ENCODE results near the gene TSPAN17. TPM values are rescaled to one million over a fixed set of nuclear protein-coding genes. Genes with fewer than 3 reads are reported as not detected.

TSPAN17 gene
- polyA plus RNA-seq, 3 donors = 22.2 to 27.7 (median 24.1) TPM

GRCh38 chr5:176620333-176620981 lies 26.8 kb upstream of the TSPAN17 start:
- intact Hi-C loops (cut with micrococcal nuclease) = no loop called here
- H3K4me1 Mint-ChIP-seq = peaks cover 20% of the 10 kb centered on the region
- Histone ChIP-seq H3K79me2 (ENCODE audit: insufficient read depth, low read length) (no peaks in the 10 kb centered on the region), H3K27ac (ENCODE audit: low read depth in 1 of 2, low read length in 2 of 2) (no peak overlapping the region), H3K36me3 (replicated peaks in 1 of 2; ENCODE audit: control insufficient read depth in 1 of 2, insufficient read depth in 2 of 2, low read length in 2 of 2) (no peaks in the 10 kb centered on the region), H3K4me2 (replicated peaks; ENCODE audit: extremely low read depth, low read length, poor library complexity, severe bottlenecking) (peak overlapping the region; percentile 63), H4K20me1 (ENCODE audit: insufficient read depth, low read length) (no peaks in the 10 kb centered on the region), H3K9me3 (replicated peaks in 1 of 2; ENCODE audit: control insufficient read depth in 1 of 2, insufficient read depth in 1 of 2, low read length in 2 of 2) (peaks cover 14 to 28% of the 10 kb centered on the region in 2 donors), H3K9ac (ENCODE audit: insufficient read depth, low read length, poor library complexity, severe bottlenecking) (peak overlapping the region; percentile 8), H3K27me3 (ENCODE audit: control insufficient read depth in 2 of 2, insufficient read depth in 2 of 2, low read length in 2 of 2) (peaks cover 22 to 68% of the 10 kb centered on the region in 2 donors), H2AFZ (ENCODE audit: insufficient read depth, low read depth, low read length, poor library complexity, severe bottlenecking) (peak overlapping the region; percentile 67), H3K4me3 (replicated peaks in 1 of 3; ENCODE audit: low read depth in 2 of 3, low read length in 3 of 3) (peak overlapping the region in 1 of 3 experiments; percentile 50), H3K4me1 (ENCODE audit: control insufficient read depth in 1 of 2, insufficient read depth in 2 of 2, low read length in 2 of 2) (peaks cover 19 to 24% of the 10 kb centered on the region in 2 donors)
- TF ChIP-seq CTCF (IDR thresholded peaks at IDR 0.05) = no peak
- H3K27me3 Mint-ChIP-seq (ENCODE audit: low read depth in 3 of 3) = peaks cover 57 to 80% (median 69%) of the 10 kb centered on the region in 3 donors
- H3K4me3 Mint-ChIP-seq = peak overlapping the region; percentile 67 to 89
- H3K9me3 Mint-ChIP-seq = peaks cover 0 to 29% (median 19%) of the 10 kb centered on the region in 7 donors
- 2% methylated on average over 23 of the region's 32 CpGs for WGBS (ENCODE audit: insufficient coverage)
- peaks cover 6% of the 10 kb centered on the region in 2 donors for H3K36me3 Mint-ChIP-seq
- H3K27ac Mint-ChIP-seq = no peak overlapping the region
- DNase-seq = peak in 2 of 3 donors; percentile 30 to 39

- no peak overlapping the region for H3K27ac ChIP-seq (ENCODE audit: low read depth in 1 of 2, low read length in 2 of 2)
- no peak overlapping the region for H2AFZ ChIP-seq (ENCODE audit: insufficient read depth, low read depth, low read length, poor library complexity, severe bottlenecking)
- Mint-ChIP-seq H3K27ac (no peak overlapping the region), H3K9me3 (peaks cover 0 to 29% (median 19%) of the 10 kb centered on the region in 7 donors), H3K4me3 (peak overlapping the region in 1 of 2 donors; percentile 0), H3K36me3 (peaks cover 6% of the 10 kb centered on the region in 2 donors), H3K27me3 (ENCODE audit: low read depth in 3 of 3) (peaks cover 60 to 82% (median 71%) of the 10 kb centered on the region in 3 donors), H3K4me1 (peaks cover 20% of the 10 kb centered on the region)
- H3K4me3 ChIP-seq (replicated peaks in 1 of 3; ENCODE audit: low read depth in 2 of 3, low read length in 3 of 3) = no peak overlapping the region
- no peak for DNase-seq
- H3K9me3 ChIP-seq (replicated peaks in 1 of 2; ENCODE audit: control insufficient read depth in 1 of 2, insufficient read depth in 1 of 2, low read length in 2 of 2) = peaks cover 14 to 28% of the 10 kb centered on the region in 2 donors
- H3K79me2 ChIP-seq (ENCODE audit: insufficient read depth, low read length) = no peaks in the 10 kb centered on the region
- no peak overlapping the region for H3K9ac ChIP-seq (ENCODE audit: insufficient read depth, low read length, poor library complexity, severe bottlenecking)
- no peak for TF ChIP-seq CTCF (IDR thresholded peaks at IDR 0.05)
- H3K4me1 ChIP-seq (ENCODE audit: control insufficient read depth in 1 of 2, insufficient read depth in 2 of 2, low read length in 2 of 2) = peaks cover 19 to 24% of the 10 kb centered on the region in 2 donors
- H3K36me3 ChIP-seq (replicated peaks in 1 of 2; ENCODE audit: control insufficient read depth in 1 of 2, insufficient read depth in 2 of 2, low read length in 2 of 2) = no peaks in the 10 kb centered on the region
- peaks cover 22 to 75% of the 10 kb centered on the region in 2 donors for H3K27me3 ChIP-seq (ENCODE audit: control insufficient read depth in 2 of 2, insufficient read depth in 2 of 2, low read length in 2 of 2)
- intact Hi-C loops (cut with micrococcal nuclease) = no loop called here
- no peak overlapping the region for H3K4me2 ChIP-seq (replicated peaks; ENCODE audit: extremely low read depth, low read length, poor library complexity, severe bottlenecking)
- 63% methylated on average over 8 of the region's 13 CpGs for WGBS (ENCODE audit: insufficient coverage)
- H4K20me1 ChIP-seq (ENCODE audit: insufficient read depth, low read length) = no peaks in the 10 kb centered on the region
Measured at GRCh38 chr5:176621661-176622079, 25.6 kb upstream of the TSPAN17 start.

Measured in CD14-positive monocyte (primary cell).